GM18505 (cell line): Measurements from ENCODE around the gene PPP1R9B.

ENCODE experiments used
- ATAC-seq: cut with Tn5 transposase; IDR thresholded peaks from one replicate; pipeline ENCODE4 v1.9.1; 2021; ENCODE audit not compliant: unreplicated experiment
- POLR2A ChIP-seq: IDR thresholded peaks from 4 replicates; pipeline ENCODE4 v1.6.1; 2011; ENCODE audit warnings: borderline replicate concordance; ENCODE audit not compliant: insufficient read depth, insufficient read length; ENCODE audit errors: extremely low read depth

Gene PPP1R9B

DNA sequence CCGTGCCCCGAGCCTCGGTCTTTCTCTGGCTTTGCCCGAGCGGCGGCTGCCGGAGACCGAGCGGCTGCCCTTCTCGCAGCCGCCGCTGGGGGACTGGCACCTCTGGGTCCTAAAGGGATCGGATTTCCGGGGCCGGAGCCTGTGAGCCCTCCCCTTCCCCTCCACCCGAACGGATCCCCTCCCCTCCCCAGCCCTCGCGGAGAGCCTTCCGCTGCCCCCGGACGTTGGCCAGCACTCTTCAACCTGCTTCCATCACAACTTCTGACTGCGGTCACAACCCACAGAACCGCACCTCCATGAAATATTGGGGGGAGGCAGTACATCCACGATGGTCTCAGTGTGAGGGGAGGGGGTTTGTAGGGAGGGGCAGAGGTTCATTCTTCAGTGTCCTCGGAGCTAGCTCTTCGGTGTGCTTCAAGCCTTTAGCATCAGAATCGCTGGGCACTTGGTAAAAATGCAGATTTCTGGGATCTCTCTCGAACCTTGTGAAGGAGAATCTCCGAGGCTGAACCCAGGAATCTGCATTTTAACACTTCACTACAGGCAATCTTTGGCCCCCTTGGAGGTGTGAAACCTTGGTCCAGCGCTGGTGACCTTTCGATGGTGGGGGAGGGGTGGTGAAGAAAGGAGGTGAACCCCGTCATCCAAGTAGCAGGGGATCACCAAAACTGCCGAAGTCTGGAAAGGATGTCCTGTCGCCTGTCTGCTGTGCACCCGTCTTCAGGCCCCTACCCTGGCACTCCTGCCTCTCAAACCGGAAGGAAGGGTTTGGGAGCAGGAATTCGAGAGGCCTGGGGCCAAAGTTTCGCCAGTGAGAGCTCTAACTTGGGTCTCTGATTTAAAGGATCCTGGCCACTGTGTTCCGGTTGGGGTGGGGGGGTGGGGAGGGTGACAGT, 812 bp upstream of the PPP1R9B start:
- peak; percentile 31 for ATAC-seq
- TF ChIP-seq POLR2A, result peak; percentile 56

- no peak for ATAC-seq
- no peak for TF ChIP-seq POLR2A
These were observed 792 bp downstream of the PPP1R9B start for GRCh38 chr17:50149417-50150353.

- no peak for ATAC-seq
- TF ChIP-seq POLR2A, result peak; percentile 51
These were observed 1.4 kb downstream of the PPP1R9B start for GRCh38 chr17:50149091-50149416.

- TF ChIP-seq POLR2A, result peak; percentile 28
- ATAC-seq, result no peak
These were observed 2.0 kb downstream of the PPP1R9B start for GRCh38 chr17:50148226-50149090.

- ATAC-seq, result no peak
- no peak for TF ChIP-seq POLR2A
These were observed 2.6 kb downstream of the PPP1R9B start for GRCh38 chr17:50147841-50148225.

DNA sequence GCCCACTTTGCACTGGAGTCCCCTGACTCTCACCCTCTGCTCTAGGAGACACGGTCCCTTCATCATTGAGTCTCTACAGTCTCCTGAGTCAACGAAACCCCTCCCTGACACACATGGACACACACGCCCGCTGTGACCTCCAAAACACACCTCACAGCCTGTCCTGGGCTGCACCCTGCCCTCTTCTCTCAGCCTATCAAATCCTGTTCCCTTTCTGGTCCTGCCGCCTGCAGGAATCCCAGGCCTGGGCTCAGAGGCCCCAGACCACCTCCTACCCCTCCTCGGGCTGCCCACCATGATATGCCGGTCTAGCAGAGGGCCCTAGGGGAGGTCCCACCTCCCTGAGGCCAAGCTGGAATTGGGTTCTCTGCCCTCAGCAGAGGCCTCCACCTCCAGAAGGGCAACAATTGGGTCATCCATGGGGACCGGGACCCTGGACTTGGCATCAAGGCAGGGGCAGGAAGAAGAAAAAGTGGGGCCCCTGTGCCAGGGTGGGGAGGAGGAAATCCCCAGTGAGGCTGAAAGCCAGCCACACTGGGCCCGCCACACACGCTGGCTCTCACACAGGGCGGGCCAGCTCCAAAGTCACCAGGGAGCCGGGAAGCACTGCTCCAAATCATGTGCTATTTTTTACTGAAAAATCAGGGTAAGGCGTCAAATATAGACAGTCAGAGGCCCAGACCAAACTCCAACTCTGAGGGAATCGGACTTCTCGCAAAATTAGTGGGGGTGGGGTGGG, 3.4 kb downstream of the PPP1R9B start:
- no peak for TF ChIP-seq POLR2A
- ATAC-seq, result no peak

DNA sequence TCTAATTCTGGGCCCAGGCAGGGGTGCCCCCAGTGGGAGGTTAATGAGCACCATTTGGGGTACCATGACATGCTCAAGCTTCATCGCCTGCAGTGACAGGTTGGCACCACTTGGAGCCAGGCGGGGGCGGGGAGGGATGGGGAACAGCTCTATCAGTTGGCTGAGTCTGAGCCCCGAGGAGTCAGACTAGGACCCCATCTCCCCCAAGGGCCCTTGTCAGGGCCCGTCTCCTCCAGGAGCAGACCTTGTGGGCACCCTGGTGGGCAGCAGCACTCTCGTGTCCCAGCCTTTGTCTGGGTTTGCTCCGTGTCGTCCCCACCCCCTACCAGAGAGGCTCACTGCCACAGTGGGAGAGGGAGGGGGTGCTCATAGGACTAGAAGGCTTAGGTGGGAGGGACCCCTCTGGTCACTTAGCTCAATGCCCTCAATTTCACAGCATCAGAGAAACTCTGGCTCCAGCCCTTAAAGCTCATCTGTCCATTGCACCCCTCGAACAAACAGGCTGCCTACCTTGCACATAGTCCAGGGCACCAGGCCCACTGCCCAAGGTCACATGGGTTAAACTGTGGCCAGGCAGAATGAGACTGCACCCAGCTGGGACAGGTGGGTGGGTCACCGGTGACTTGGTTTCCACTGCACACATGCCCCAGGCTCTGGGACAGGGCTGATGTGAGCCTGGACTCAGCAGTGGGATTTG, 4.1 kb downstream of the PPP1R9B start:
- ATAC-seq, result no peak
- no peak for TF ChIP-seq POLR2A

DNA sequence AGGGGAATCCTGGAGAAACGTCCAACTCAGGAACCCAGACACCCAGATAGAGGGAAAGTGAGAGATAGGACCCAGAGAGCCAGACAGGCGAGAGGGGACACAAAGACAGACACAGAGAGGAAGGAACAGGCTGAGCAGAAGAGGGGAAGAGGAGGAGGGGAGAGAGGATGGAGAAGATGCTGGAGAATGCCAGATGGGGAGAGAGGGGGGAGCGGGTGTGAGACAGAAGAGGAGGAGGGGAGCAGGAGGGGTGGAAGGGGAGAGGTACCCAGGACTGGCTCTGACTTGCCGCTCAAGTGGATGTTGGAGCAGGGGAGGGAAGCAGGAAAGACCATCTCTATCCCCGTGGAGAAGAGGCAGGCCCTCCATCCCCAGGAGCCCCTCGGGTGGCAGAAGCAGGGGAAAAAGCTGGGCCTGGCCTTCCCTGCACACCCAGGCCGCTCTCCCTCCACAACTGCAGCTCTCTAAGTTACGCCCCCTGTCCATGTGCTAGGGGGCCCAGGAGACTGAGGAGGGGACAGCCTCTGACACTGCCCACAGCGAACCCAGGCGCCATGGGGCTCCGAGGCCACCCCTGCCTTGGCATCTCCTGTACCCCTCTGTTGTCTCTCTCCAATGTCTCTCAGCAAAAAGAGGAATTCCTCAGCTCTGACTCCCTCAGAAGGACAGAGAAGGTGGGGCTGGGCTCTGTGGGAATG, 4.8 kb downstream of the PPP1R9B start:
- no peak for TF ChIP-seq POLR2A
- ATAC-seq, result no peak

DNA sequence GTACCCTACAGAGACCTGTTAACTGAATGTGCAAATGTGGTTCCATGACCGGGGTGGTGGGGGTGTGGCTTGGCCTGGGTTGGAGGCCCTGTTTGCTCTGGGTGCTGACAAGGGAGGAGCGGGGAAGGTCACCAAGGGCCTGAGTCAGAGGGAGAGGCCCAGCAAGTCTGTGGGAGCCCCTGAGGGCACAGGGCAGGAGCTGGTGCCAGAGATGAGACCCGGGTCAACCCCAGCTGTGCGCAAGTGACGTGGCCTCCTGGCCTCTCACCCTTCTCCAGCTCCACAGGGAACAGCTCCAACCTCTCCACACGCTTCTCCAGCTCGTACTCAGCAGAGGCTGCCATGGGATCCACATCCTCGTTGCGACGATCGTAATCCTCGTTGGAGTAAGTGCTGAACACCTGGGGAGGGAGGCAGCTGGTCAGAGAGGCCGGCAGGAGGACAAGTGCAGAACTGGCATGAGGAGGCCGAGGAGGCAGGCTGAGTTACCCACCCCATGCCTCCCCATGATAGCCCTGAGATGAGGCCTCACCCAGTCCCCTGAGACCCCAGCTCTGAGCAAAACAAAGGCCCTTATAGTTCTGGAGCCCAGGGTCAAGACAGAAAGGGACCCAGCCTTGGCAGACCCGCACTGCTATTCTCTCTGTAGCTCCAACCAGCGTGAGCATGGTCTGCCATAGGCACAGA, 5.5 kb downstream of the PPP1R9B start:
- ATAC-seq, result no peak

DNA sequence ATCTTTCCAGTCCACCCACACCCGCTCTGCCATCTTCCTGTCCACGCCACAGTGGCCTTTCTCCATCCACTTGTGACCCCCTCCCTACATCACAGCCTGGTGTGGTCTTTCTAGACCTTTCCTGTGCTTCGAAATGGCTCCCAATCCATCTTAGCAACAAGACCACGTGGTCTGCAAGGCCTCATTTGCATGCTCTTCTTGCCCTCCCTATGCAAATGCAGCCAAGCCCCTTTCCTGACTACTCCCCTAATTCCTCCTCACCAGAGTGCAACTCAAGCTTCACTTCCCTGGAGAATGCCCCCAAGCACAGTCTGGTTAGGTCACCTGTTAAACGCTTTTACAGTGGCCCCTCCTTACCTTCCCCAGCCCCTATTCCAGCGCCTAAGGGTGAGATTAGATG, 6.1 kb downstream of the PPP1R9B start:
- no peak for ATAC-seq
- TF ChIP-seq POLR2A, result peak; percentile 22

More for the DNA sequence above, 5.5 kb downstream of the PPP1R9B start:
- no peak for TF ChIP-seq POLR2A
